ENCODE measurements around the gene ZC3H12D.
"Not testable (repeated sequence)": the region's sequence is repeated elsewhere in the genome, so short reads cannot be mapped to it uniquely, and the experiment has no call there.

ZC3H12D gene

GRCh38 chr6:149484733-149485700, at the start of gene ZC3H12D:
Gene ZC3H12D (minus strand): TSS chr6:149485014. CDS start chr6:149474543, 10,471 bp downstream.
- peak; percentile 9 for DNase-seq

GRCh38 chr6:149529650-149530049, 44.8 kb upstream of the ZC3H12D start:
- DNase-seq = no peak

GRCh38 chr6:149515494-149515893, 30.7 kb upstream of the ZC3H12D start:
- no peak for DNase-seq

- peak; percentile 6 for DNase-seq
These were observed 29.1 kb upstream of the ZC3H12D start for GRCh38 chr6:149513915-149514314.

- no peak for DNase-seq
These were observed 26.1 kb upstream of the ZC3H12D start for GRCh38 chr6:149510793-149511512.

- DNase-seq = no peak
These were observed 23.7 kb upstream of the ZC3H12D start for GRCh38 chr6:149508485-149508884.

GRCh38 chr6:149503872-149504271, 19.1 kb upstream of the ZC3H12D start:
- no peak for DNase-seq

- DNase-seq = no peak
These were observed 18.5 kb upstream of the ZC3H12D start for GRCh38 chr6:149503276-149503675.

GRCh38 chr6:149501768-149502167, 17.0 kb upstream of the ZC3H12D start:
- DNase-seq = no peak

- no peak for DNase-seq
These were observed 16.4 kb upstream of the ZC3H12D start for GRCh38 chr6:149501201-149501600.

- DNase-seq = no peak
These were observed 15.3 kb upstream of the ZC3H12D start for GRCh38 chr6:149500096-149500495.

GRCh38 chr6:149499066-149499465, 14.3 kb upstream of the ZC3H12D start:
- DNase-seq = no peak

GRCh38 chr6:149497365-149497764, 12.6 kb upstream of the ZC3H12D start:
- DNase-seq = no peak

GRCh38 chr6:149496597-149496996, 11.8 kb upstream of the ZC3H12D start:
- DNase-seq = not testable (repeated sequence)

GRCh38 chr6:149495349-149496016, 10.7 kb upstream of the ZC3H12D start:
- DNase-seq = not testable (repeated sequence)

- DNase-seq = not testable (repeated sequence)
These were observed 10.0 kb upstream of the ZC3H12D start for GRCh38 chr6:149494810-149495209.

GRCh38 chr6:149493761-149494320, 9.0 kb upstream of the ZC3H12D start:
- no peak for DNase-seq

GRCh38 chr6:149492798-149493343, 8.1 kb upstream of the ZC3H12D start:
- DNase-seq = no peak

GRCh38 chr6:149489967-149490366, 5.2 kb upstream of the ZC3H12D start:
- DNase-seq = no peak

- DNase-seq = no peak
These were observed 4.0 kb upstream of the ZC3H12D start for GRCh38 chr6:149488815-149489214.

GRCh38 chr6:149487316-149487715, 2.5 kb upstream of the ZC3H12D start:
- no peak for DNase-seq

- no peak for DNase-seq
These were observed 762 bp downstream of the ZC3H12D start for GRCh38 chr6:149483849-149484655.
